ENCODE measurements around the gene GMCL1.

GRCh38 chr2:69798290-69798908, 31.1 kb upstream of the GMCL1 start:
- TF ChIP-seq CTCF (IDR thresholded peaks at IDR 0.05) = no peak
- TF ChIP-seq EP300 (IDR thresholded peaks at IDR 0.05) = no peak
- no peak for TF ChIP-seq POLR2A (IDR thresholded peaks at IDR 0.05)
